Measurements from ENCODE around the gene ANAPC1.
"Not testable (repeated sequence)": the region's sequence is repeated elsewhere in the genome, so short reads cannot be mapped to it uniquely, and the experiment has no call there.

The ANAPC1 gene

DNA sequence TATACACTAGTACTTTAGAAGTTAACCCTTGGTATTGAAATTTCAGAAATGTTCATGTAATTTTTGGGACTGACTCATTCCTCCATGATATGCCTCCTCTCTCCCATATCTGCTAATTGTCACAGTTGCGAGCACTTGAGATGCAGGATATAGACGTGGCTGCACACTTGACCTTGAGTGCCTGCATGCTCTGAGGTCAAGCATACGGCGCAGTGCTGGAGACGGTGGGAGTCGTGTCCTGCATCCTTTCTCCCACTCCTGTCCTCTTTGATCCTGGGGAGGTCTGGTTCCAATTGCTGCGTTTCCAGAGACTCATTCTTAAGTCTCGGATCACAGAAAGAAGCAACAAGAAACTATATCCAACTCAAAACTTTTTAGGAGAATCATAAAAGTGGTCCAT, 139.2 kb downstream of the ANAPC1 start:
- DNase-seq (ENCODE audit: insufficient read length); FAIRE-seq: not testable (repeated sequence)

DNA sequence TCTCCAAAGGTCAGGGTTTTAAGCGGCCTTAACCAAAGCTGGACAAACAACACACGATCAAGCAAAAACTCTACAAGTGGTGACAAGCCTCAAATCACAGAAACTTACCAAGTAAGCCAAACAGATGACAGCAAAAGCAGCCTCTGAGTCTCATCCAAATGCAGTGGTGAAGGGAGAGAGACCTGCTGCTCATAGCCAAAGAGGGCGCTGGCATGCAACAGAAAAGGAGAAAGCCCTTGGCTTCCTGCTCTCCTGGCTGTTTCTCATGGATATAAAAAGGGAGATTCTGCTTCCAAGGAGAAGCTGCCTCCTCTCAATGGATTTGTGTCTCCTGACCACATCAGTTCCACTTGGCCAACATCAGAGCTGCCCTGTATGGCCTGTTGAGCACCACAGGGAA, 142.5 kb downstream of the ANAPC1 start:
- not testable (repeated sequence) for FAIRE-seq; DNase-seq (ENCODE audit: insufficient read length)

DNA sequence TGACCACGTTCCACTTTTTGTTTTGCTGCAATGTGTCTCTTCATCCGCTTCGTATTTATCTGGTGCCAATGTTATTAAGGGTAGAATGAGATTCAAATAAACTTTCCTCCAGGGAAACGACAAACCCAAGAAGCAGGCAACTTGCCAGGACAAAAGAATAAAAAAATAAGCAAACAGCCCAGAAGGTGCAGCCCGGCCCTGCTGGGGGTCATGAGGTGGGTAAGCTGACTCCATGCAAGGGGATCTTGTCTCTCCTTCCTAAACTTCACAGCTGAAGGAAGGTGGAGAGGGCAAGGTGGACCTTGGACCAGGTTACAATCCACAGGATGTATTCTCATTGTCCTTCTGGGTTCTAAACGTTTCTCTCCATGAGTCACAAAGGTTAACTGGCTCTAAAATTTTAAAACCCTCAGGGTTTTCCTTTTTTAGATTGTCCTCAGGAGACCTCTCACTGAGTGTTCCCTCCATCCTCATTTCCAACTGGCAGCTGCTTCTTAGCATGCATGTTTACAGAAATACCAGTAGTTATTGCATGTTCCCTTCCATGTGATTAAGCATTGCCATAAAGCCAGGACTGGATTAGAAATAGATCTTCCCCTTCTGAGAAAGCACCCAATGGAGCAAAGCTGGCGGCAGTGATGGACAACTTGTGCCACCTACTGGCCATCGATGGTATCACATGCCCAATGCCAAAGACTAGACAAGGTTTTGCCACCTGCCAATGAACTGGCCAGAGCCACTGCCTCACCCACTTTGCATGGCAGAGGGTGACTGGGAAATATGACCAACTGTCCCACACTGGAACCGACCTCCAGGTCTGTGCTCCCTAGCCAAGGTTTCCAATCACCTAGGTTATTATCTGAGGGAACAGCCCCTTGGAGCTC, 147.9 kb downstream of the ANAPC1 start:
- DNase-seq (ENCODE audit: insufficient read length): not testable (repeated sequence)
- peak; percentile 88 for FAIRE-seq

DNA sequence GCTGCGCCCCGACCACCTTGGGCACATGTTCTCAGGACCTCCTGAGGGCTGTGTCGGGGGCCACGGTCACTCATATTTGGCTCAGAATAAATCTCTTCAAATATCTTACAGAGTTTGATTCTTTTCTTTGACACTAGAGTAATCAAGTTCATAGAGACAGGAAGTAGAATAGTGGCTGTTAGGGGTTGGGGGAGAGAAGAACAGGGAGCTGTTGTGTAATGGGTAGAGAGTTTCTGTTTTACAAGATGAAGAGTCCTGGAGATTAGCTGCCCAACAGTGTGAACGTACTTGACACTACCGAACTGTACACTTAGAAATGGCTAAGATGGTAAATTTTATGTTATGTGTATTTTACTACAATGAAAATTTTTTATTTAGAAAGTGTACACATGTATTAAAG, 148.6 kb downstream of the ANAPC1 start:
- FAIRE-seq; DNase-seq (ENCODE audit: insufficient read length): not testable (repeated sequence)

DNA sequence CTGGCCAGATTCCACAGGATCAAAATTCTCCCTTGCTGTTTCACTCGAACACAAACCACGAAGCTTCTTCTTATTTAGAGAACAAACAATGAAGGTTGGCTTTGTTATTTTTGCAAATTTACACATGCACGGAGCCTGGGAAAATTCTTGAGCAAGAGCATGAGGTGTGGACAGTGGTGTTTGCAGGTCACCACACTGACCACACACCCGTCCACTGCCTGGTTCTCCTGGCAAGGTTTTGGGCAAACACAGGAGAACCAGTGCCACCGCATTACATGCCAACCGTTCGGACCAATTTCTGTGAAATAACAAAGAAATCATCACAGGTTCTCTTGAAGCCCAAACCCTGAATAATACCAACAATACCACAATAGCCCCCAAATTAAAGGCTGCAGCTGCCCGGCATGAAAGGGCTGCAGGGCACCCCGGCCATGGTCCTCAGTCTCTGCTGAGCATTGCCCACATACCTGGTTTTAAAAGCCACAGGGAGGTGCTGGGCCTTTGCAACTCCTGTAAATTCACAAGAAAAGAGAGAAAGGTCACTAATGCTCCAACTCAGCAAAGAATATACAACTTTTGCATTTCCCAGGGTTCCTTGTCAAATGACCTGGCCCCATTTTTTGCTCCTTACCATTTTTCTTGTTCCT, 154.1 kb downstream of the ANAPC1 start:
- not testable (repeated sequence) for FAIRE-seq

DNA sequence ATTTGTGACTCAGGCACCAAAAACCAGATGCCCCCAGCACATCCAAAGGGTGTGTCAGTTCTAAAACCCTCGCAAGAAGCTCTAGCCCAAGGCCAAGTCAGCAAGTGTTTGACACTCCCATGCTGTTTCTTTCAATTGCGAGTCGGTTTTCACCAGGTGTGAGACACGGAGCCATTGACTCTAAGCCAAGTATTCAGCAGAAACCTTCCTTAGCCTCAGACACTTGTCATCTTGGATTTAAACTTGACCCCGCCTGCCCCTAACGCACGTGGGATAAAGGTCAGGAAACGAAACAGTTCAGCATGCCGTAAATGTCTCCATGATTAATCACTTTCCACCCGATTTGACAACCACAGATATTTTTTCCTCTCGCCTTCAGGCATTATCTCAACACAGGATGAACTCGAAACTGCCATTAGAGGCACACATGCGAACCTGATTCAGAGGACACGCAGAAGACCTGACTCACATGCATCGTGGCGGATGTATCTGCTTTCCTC, 156.3 kb downstream of the ANAPC1 start:
- not testable (repeated sequence) for DNase-seq (ENCODE audit: insufficient read length); FAIRE-seq

More for the DNA sequence above, 154.1 kb downstream of the ANAPC1 start:
- not testable (repeated sequence) for DNase-seq (ENCODE audit: insufficient read length)

DNA sequence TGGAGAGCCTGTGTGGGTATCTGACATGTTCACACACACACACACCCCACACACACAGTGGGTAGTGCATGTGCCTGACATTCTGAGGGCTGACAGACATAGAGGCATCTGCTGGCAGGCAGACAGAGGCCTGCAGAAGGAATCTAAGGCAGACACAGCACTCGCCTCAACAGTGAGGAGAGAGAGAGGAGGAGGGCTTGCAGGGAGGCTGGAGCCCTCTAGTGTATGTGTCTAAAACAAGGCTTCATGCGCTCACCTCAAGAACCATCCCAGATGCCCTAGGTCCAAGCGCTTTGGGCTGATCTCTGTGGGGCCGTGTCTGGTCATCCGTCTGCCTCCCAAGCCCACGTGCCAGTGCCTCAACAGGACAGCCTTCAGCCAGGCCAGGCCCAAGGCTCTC, 158.3 kb downstream of the ANAPC1 start:
- DNase-seq (ENCODE audit: insufficient read length); FAIRE-seq: not testable (repeated sequence)

DNA sequence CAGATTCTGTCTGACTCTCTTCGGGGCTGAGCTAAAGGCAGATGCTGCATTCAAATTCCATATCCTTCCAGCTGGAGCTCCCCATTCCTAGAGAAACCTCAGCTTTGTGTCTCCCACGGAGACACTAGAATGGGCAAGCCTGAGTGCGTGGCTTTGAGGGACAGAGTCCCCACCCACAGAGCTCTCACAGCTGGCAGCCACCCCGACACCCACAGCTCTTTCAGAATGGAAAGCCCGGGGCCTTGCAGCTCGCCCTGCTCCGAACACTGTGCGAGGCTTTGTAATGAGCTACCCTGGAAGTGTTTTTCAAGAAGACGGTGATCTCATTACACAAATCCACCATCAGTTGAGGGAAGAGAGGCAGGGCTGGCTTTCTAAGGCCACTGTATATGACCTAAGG, 164.4 kb downstream of the ANAPC1 start:
- FAIRE-seq; DNase-seq (ENCODE audit: insufficient read length): not testable (repeated sequence)

All from GM12892 (cell line).